ENCODE results near the gene PTPRN2. TPM values are rescaled to one million over a fixed set of nuclear protein-coding genes. Genes with fewer than 3 reads are reported as not detected.

The PTPRN2 gene
- polyA plus RNA-seq, 4 donors: 7.3 to 11.4 (median 8.0) TPM

GRCh38 chr7:158558816-158559215 lies 28.8 kb downstream of the PTPRN2 start:
- DNase-seq (ENCODE audit: low read depth in 4 of 4, low spot score in 2 of 4): no peak

- DNase-seq (ENCODE audit: low read depth in 4 of 4, low spot score in 2 of 4): no peak
These were observed 30.2 kb downstream of the PTPRN2 start for GRCh38 chr7:158557441-158557755.

DNA sequence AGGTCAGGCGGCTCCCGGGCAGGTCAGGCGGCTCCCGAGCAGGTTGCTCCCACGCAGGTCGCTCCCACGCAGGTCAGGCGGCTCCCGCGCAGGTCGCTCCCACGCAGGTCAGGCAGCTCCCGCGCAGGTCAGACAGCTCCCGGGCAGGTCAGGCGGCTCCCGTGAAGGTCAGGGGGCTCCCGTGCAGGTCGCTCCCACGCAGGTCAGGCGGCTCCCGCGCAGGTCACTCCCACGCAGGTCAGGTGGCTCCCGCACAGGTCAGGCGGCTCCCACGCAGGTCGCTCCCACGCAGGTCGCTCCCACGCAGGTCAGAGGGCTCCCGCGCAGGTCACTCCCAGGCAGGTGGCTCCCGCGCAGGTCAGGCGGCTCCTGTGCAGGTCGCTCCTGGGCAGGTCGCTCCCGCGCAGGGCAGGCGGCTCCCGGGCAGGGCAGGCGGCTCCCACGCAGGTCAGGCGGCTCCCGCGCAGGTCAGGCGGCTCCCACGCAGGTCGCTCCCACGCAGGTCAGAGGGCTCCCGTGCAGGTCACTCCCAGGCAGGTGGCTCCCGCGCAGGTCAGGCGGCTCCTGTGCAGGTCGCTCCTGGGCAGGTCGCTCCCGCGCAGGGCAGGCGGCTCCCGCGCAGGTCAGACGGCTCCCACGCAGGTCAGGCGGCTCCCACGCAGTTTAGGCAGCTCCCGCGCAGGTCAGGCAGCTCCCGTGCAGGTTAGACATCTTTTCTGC lies 30.7 kb downstream of the PTPRN2 start:
- DNase-seq (ENCODE audit: low read depth in 4 of 4, low spot score in 2 of 4): no peak

DNA sequence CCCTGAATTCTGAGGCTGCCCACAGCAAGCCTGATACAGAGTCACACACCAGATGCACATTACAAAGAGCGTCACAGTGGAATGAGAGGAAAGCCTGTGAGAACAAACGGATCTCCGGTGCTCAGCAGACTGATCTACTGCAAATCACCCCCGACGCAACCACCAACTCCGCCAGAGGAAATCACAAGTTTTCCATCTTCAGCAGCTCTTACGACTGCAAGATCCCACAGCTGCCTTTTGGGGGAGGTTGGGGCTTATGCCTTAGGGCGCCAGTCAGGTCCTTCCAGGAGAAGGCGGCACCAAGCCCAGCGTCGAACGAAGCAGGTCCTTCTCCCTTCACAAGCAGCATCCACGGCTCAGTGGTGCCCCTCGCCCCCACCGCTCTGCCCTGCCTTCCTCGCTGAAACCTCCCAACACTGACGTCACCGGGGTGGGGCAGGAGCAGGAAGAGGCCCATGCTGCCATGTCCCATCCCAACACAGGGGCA lies 32.5 kb downstream of the PTPRN2 start:
- DNase-seq (ENCODE audit: low read depth in 4 of 4, low spot score in 2 of 4): no peak

DNA sequence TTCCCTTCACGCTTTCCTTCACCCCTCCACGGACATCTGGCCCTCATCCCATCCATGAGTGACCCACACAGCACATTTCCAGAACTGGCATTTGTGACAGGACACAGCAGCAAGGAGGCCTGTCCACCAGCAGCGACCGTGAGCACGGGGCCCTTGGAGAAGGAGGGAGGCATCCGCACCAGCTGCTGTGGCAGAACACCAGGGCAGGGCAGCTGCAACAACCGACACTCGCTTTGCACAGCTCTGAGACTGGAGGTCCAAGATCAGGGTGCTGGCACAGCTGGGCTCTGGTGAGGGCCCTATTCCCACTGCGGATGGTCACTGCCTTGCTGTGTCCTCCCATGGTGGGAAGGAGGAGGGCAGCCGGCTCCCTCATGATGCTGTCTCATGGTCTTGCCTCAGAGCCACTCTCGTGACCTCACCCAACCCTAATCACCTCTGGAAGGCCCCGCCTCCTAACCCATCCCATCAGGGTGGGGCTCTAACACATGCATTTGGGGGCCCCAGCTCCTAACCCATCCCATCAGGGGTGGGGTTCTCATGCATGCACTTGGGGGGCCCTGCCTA lies 36.7 kb downstream of the PTPRN2 start:
- DNase-seq (ENCODE audit: low read depth in 4 of 4, low spot score in 2 of 4): no peak

DNA sequence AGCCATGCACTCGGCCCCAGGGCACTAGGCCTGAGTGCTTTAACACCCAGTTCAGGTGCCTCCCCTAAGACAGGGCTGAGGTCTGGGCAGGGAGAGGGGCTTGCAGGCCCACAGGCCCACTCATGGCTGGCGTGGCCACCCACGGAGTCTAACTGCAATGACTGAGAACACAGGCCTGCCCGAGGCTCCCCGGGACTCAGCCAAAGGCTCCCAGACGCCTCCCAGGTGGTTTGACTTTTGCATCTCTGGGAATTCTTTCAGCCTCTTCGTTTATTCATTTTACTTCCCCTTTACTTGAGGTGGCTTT lies 37.3 kb downstream of the PTPRN2 start:
- DNase-seq (ENCODE audit: low read depth in 4 of 4, low spot score in 2 of 4): no peak

DNA sequence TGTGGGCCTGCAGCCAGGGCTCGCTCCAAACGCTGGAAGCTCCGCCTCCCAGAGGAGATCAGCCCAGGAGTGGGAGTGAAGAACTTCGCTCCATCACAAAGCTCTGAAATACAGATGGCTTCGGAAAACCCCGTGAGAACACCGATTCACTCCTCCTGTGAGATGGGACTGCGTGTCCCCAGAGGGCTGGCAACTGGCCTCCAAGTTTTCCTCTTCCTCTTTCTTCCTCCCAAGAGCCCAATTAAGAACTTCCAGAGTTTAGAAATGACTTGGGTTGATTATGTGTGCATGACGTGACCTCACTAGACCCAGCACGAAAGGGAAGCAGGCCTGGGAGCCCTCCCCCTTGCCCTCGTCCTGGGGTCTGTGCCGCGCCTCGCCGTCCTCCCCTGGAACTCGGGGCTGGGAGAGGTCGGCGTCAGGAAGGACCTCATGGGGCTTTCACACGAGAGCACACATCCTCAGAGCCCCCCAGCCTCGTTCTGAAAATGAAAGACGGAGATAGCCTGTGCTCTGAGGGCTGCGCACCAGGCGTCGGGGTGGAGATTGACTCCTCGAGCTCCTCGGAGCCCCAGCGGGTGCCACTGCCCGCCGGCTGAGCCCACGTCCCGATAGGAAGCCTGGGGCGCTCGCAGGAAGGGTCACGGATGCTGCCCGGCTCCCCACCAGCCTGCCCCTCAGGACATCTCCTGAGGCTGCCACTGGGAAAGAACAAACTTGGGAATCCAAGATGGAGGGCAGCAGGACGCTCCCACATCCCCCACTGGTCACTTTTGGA lies 37.8 kb downstream of the PTPRN2 start:
- peak in 1 of 4 donors; percentile 36 for DNase-seq (ENCODE audit: low read depth in 4 of 4, low spot score in 2 of 4)

- peak in 1 of 4 donors; percentile 24 for DNase-seq (ENCODE audit: low read depth in 4 of 4, low spot score in 2 of 4)
These were observed 38.4 kb downstream of the PTPRN2 start for GRCh38 chr7:158549176-158549615.

GRCh38 chr7:158548726-158549125 lies 38.9 kb downstream of the PTPRN2 start:
- no peak for DNase-seq (ENCODE audit: low read depth in 4 of 4, low spot score in 2 of 4)

- DNase-seq (ENCODE audit: low read depth in 4 of 4, low spot score in 2 of 4): no peak
These were observed 39.8 kb downstream of the PTPRN2 start for GRCh38 chr7:158547817-158548216.

DNA sequence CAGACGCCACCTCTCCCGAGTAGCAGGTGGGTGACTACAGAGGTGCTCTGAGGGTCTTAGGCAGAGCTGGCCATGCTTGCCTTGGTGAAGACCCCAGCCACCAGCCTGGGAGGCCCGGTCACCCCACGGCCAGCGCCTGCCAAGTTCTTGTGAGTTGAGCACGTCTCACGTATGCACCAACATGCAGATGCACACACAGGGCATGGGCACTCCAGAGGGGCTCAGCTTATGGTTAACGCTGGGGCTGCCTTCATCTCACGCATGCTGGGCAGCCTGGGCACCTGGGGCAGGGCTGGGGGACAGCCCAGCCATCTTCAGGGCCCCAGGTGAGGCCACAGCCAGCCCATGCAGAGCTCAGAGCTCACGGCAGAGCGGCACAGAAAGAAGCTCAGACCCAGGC lies 41.0 kb downstream of the PTPRN2 start:
- DNase-seq (ENCODE audit: low read depth in 4 of 4, low spot score in 2 of 4): no peak

DNA sequence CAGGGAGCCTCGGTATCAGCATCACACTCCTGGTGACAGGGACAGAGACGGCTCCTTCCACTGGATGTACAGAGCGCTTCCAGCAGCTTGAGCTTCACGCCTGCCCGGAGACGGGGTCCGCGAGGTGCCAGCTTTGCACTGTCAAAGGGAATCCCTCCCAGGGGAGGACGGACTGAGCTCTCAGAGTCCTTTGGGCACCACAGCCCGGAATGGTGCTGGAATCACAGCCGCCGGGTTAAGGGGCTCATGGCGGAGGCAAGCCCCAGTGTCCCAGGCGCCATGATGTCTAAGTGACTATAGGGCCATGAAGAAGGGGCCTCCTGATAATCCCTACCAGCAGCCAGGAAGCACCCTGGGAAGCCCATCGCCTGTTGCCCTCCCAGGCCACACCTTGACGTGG lies 41.4 kb downstream of the PTPRN2 start:
- DNase-seq (ENCODE audit: low read depth in 4 of 4, low spot score in 2 of 4): no peak

DNA sequence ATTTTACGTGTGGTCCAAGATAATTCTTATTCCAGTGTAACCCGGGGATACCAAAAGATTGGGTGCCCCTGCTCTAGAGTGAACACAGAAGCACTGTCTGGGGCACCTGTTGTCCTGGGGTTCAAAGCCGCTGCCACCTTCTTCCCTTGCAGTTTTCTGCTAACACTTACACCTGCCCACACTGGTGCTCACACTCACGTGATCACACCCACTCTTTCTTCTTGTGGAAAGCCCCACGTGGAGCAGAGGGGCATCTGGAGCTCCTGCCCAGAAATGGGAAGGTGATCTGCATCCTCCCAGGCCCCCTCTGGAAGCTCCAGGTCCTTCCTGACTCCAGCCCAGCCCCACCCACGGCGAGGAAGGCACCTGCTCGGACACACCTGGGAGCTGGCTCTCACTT lies 42.9 kb downstream of the PTPRN2 start:
- DNase-seq (ENCODE audit: low read depth in 4 of 4, low spot score in 2 of 4): no peak

DNA sequence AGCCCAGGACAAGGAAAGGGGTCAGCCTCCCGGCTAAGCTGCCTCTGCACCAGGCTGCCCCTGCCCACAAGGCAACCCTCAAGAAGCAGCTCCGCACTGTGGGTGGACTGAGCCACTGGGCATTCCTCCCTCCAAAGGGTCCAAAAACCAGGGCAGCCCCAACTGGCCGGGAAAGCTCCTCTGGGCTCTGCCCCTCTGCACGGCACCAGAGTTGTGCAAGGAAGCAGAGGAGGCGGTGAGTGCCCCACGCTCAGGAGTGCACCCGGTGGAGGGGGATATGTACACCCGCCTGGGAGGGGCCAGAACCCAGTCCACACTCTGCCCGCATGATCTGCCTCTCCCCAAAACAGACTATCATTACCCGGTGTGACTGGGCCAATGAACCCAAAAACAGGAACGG lies 43.8 kb downstream of the PTPRN2 start:
- DNase-seq (ENCODE audit: low read depth in 4 of 4, low spot score in 2 of 4): no peak

DNA sequence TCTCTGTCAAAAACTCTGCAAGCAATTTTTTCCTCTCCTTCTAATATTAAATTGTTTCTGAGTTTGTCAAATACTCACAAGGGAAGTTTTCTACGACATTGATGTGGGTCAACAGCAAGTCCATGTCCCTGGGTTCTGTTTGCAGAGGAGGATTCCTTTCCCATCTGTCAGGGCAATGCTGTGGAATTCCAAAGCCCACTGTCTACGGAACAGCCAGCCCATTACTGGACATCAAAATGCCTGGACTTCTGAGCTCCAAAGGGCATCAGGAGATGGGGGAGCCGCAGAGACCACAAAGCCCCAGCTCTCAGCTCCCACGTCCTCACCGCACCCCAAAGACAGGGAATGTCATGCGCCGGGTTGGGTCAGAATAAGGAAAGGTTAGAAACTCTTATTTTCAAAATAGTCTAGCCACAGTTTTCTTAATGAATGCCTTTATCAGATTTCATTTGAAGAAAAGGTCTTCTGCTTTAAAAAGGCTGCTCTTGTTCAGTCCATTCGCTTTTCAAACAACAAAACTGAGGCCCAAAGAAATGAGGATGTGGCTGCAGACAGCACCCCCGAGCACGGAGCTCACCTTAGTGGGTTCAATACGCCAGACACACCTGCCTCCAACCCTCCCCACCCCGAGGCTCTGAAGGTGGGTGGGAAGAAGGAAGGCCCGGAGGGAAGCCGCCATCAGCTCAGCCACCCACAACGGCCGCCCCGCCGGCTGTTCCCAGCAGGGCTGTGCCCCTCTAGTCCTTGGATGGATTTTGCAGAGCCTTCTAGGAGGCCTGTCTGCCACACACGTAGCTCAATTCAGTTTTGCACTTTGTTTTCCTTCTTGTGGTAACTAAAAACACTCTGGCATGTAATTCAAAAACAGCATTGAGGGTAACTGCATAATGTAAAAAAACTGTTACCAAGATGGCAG lies 44.7 kb downstream of the PTPRN2 start:
- no peak for DNase-seq (ENCODE audit: low read depth in 4 of 4, low spot score in 2 of 4)

DNA sequence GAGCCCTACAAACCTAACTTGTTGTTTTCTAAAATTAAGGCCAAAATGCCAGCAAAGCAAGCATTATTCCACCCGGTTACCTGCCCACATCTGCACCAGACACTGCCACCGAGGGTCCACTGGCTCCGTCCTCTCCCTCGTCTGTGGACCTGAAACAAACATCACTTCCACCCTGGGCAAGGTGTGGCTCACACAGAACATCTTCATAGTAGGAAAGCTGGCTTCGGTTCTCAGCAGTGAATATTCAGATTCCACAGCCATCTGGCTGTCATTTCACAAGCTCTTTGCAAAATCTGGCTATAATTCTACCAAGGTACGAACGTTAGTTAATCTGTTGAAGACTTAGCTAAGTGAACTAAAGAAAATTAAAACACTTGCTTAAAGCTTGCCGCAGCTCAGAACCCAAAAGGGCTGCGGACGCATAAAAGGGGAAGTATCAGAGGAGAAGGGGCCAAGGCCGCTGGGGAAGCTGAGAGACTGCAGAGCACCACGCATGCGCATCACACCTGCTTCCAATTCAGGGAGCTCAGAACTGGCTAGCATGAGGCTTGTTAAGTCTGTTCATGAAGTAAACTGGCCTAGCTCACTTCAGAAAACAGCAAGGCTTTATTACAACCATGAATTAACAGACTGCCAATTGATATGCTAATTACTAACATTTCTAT lies 46.1 kb downstream of the PTPRN2 start:
- DNase-seq (ENCODE audit: low read depth in 4 of 4, low spot score in 2 of 4): no peak

- no peak for DNase-seq (ENCODE audit: low read depth in 4 of 4, low spot score in 2 of 4)
These were observed 47.9 kb downstream of the PTPRN2 start for GRCh38 chr7:158539711-158540146.

DNA sequence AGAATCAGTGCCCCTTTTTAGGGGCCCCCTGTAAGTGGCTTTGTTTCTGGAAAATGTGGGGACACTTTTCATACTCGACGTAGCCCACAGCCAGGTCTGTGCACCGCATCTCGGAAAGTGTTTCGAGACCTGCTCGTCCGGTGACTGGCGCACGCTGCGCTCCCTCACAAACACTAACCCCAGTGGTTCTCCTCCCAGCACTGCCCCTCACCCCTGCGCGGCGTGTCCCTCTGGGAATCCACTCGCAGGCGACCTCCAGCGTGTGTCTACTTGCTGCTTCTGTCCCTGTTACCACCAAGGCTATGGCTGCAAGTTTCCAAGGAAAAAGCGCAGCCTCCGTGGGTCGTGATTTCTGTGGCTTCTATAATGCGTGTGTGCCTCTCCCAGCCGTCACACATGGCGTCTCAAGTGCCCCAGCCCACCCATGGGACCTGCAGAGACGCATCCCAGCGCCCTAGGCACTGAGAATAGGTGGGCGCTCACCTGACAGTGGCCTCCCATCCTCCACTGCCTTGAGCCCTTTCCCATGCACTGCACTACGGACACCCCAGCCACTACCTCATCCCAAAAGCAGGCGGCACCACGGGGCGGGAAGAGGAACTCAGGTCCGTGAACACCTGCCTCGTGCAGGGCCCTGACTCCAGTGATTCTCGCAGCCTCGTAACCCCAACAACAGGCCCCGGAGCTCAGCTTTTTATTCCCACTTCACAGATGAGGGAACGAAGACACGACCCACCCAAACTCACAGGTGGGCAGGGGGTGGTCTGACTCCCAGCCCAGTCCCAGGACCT lies 49.3 kb downstream of the PTPRN2 start:
- no peak for DNase-seq (ENCODE audit: low read depth in 4 of 4, low spot score in 2 of 4)

GRCh38 chr7:158537516-158537882 lies 50.1 kb downstream of the PTPRN2 start:
- no peak for DNase-seq (ENCODE audit: low read depth in 4 of 4, low spot score in 2 of 4)

Measured in left renal cortex interstitium (tissue), 4 donors.